HepG2 (cell line): ENCODE data around the gene TMCO6. TPM values are rescaled to one million over a fixed set of nuclear protein-coding genes. Genes with fewer than 3 reads are reported as not detected.
"Not testable (repeated sequence)": the region's sequence is repeated elsewhere in the genome, so short reads cannot be mapped to it uniquely, and the experiment has no call there.

Source experiments
- ATAC-seq: fragments of 200-7000 bp; cut with Tn5 transposase; 3 replicates; pipeline ENCODE4 v1.9.1; 2020; ENCODE audit warnings: mild to moderate bottlenecking, moderate library complexity
- BruUV-seq: library from RNA; stranded (reverse); fragments of 400-500 nt; replicated peaks from 2 replicates; lab custom pipeline; 2021; lab: Mats Ljungman, UMichigan
- CTCF ChIA-PET: fragments of 300-600 bp; formaldehyde crosslinking; extraction: SDS; loops from one replicate; lab custom pipeline; 2021; ENCODE audit warnings: low total read pairs, inconsistent platforms, low intra/inter-chr PET ratio; lab: Yijun Ruan, JAX
- POLR2A ChIA-PET: fragments of 350-600 bp; sonication (Branson Sonifier 250); formaldehyde crosslinking; loops from one replicate; lab custom pipeline; 2020; ENCODE audit warnings: antibody characterized with exemption, inconsistent platforms; lab: Yijun Ruan, JAX
- DNase-seq: peaks from one replicate; pipeline ENCODE4 v3.0.0-alpha.2; 2015; ENCODE audit warnings: low spot score
- FAIRE-seq: peaks from 3 replicates; lab custom pipeline; 2011; peaks lifted over from hg19 to GRCh38; lab: Jason Lieb, UNC
- H2AFZ ChIP-seq: one replicate; pipeline ENCODE4 v1.6.1; 2011; ENCODE audit warnings: low read length, inconsistent platforms
- H3K27ac ChIP-seq: fragments of 300-600 bp; 3 replicates; pipeline ENCODE4 v1.8.0; 2011; ENCODE audit warnings: mixed run types, mild to moderate bottlenecking, mixed read lengths, low read length, inconsistent platforms; ENCODE audit not compliant: insufficient read depth; ENCODE audit errors: extremely low read length
- H3K27me3 ChIP-seq, 2 experiments: fragments of 200-600 bp in 1 of 2; 2 replicates in 1 of 2; 3 replicates in 1 of 2; pipeline versions ENCODE4 v1.6.0 to v1.8.0; 2011; ENCODE audit warnings: low read length in 2 of 2, mild to moderate bottlenecking in 2 of 2, moderate library complexity in 2 of 2, inconsistent platforms in 1 of 2; ENCODE audit not compliant: insufficient read depth in 2 of 2, control insufficient read depth in 1 of 2
- H3K36me3 ChIP-seq, 2 experiments: fragments of 200-600 bp in 1 of 2; replicated peaks in 1 of 2; 2 replicates in 1 of 2; 3 replicates in 1 of 2; pipeline versions ENCODE4 v1.5.1 to v1.8.0; 2011; ENCODE audit warnings: low read length in 2 of 2, inconsistent platforms in 1 of 2; ENCODE audit not compliant: insufficient read depth in 2 of 2, control insufficient read depth in 1 of 2
- H3K4me1 ChIP-seq: 2 replicates; pipeline ENCODE4 v1.5.1; 2012; ENCODE audit warnings: low read length, inconsistent platforms; ENCODE audit not compliant: insufficient read depth
- H3K4me2 ChIP-seq: 2 replicates; pipeline ENCODE4 v1.6.0; 2011; ENCODE audit warnings: low read depth, low read length, inconsistent platforms
- H3K4me3 ChIP-seq, 3 experiments: fragments of 200-600 bp in 1 of 3; sonication (generic), shearing (Covaris generic) in 1 of 3; replicated peaks in 1 of 3; 2 replicates each; pipeline ENCODE4 v1.5.1; 2011 to 2016; ENCODE audit warnings: low read length in 3 of 3, inconsistent platforms in 2 of 3, low read depth in 2 of 3, mild to moderate bottlenecking in 2 of 3, control low read depth in 1 of 3, mixed read lengths in 1 of 3; ENCODE audit not compliant: insufficient read depth in 1 of 3
- H3K79me2 ChIP-seq: one replicate; pipeline ENCODE4 v1.6.1; 2011; ENCODE audit warnings: low read length, inconsistent platforms; ENCODE audit not compliant: insufficient read depth
- H3K9ac ChIP-seq: 2 replicates; pipeline ENCODE4 v1.6.0; 2011; ENCODE audit warnings: mild to moderate bottlenecking, low read depth, low read length, inconsistent platforms; ENCODE audit not compliant: insufficient read depth
- H3K9me3 ChIP-seq: 2 replicates; pipeline ENCODE4 v1.5.1; 2012; ENCODE audit warnings: mild to moderate bottlenecking, low read length
- H4K20me1 ChIP-seq: 2 replicates; pipeline ENCODE4 v1.6.0; 2011; ENCODE audit warnings: inconsistent platforms, mild to moderate bottlenecking, low read length, moderate library complexity; ENCODE audit not compliant: insufficient read depth
- ESRRA ChIP-seq: sonication (generic); formaldehyde crosslinking; IDR thresholded peaks from 2 replicates; pipeline ENCODE4 v1.5.1; 2020; ENCODE audit warnings: mild to moderate bottlenecking, low read depth, missing genetic modification reagents
- FOXK1 ChIP-seq: sonication (generic); formaldehyde crosslinking; IDR thresholded peaks from 2 replicates; pipeline ENCODE4 v1.4.0; 2020; ENCODE audit warnings: low read depth, missing genetic modification reagents, borderline replicate concordance
- GATA4 ChIP-seq: sonication (generic); IDR thresholded peaks from 2 replicates; pipeline ENCODE4 v1.6.1; 2016; ENCODE audit warnings: antibody characterized with exemption, low read depth, borderline replicate concordance
- IKZF4 ChIP-seq: sonication (generic); formaldehyde crosslinking; IDR thresholded peaks from 2 replicates; pipeline ENCODE4 v1.5.1; 2020; ENCODE audit warnings: borderline replicate concordance, mild to moderate bottlenecking, low read depth, missing genetic modification reagents; ENCODE audit errors: not compliant biosample characterization
- JUND ChIP-seq: sonication (generic); formaldehyde crosslinking; IDR thresholded peaks from 2 replicates; pipeline ENCODE4 v1.8.0; 2022; ENCODE audit warnings: mild to moderate bottlenecking, missing genetic modification reagents
- NPAS2 ChIP-seq: sonication (generic); formaldehyde crosslinking; IDR thresholded peaks from 2 replicates; pipeline ENCODE4 v1.8.0; 2022; ENCODE audit warnings: mild to moderate bottlenecking, missing genetic modification reagents, borderline replicate concordance
- PATZ1 ChIP-seq: sonication (generic); formaldehyde crosslinking; IDR thresholded peaks from 2 replicates; pipeline ENCODE4 v1.4.0; 2020; ENCODE audit warnings: missing genetic modification reagents
- SP5 ChIP-seq: IDR thresholded peaks from 2 replicates; pipeline ENCODE4 v1.6.1; 2016; ENCODE audit warnings: low read depth, borderline replicate concordance
- ZNF253 ChIP-seq: sonication (generic); formaldehyde crosslinking; IDR thresholded peaks from 2 replicates; pipeline ENCODE4 v1.8.0; 2022; ENCODE audit warnings: mild to moderate bottlenecking, missing genetic modification reagents, borderline replicate concordance
- ZNF281 ChIP-seq: sonication (generic); formaldehyde crosslinking; IDR thresholded peaks from 2 replicates; pipeline ENCODE4 v1.4.0; 2020; ENCODE audit warnings: missing genetic modification reagents, borderline replicate concordance
- WGBS: methylation state at CpG from one replicate; pipeline ENCODE4 v1.1.6; 2017; ENCODE audit warnings: low lambda C conversion rate; 5-methylcytosine and 5-hydroxymethylcytosine counted together
- in situ Hi-C: cut with HindIII; loops from 2 replicates; pipeline ENCODE4 v1.10.0; 2017; ENCODE audit warnings: low pct_unique_long_range_greater_than_20kb; ENCODE audit not compliant: extremely low pct_ligation_motif_present
- intact Hi-C: fragments of 100-400 bp; cut with micrococcal nuclease; formaldehyde crosslinking; loops from one replicate; pipeline ENCODE4 v1.10.0; 2022; ENCODE audit not compliant: unreplicated experiment
- polyA plus RNA-seq, 8 experiments: library from polyadenylated mRNA; depleted of rRNA in 3 of 8; stranded (reverse) in 7 of 8; unstranded in 1 of 8; fragments of >200 nt; fragmentation: Illumina TruSeq in 4 of 8; extraction: Trizol in 4 of 8; gene quantifications; 2 replicates each; pipeline versions ENCODE4 v1.2.1 to v1.2.3, GENCODE V29; 2011 to 2016; ENCODE audit warnings: low read depth in 4 of 8, missing spikeins in 1 of 8, mixed read lengths in 1 of 8; ENCODE audit not compliant: insufficient read depth in 1 of 8
- total RNA-seq, 5 experiments: library from RNA; depleted of rRNA; stranded (reverse); fragments of >200 nt; fragmentation: Illumina TruSeq; extraction: Trizol; gene quantifications; 2 replicates each; pipeline ENCODE4 v1.2.3, GENCODE V29; 2016; ENCODE audit warnings: low read depth in 1 of 5
- TF ChIP-seq, protein P1 (sequence below): IDR thresholded peaks from 2 replicates; pipeline ENCODE4 v1.6.1; 2018; ENCODE audit warnings: missing genetic modification reagents, mild to moderate bottlenecking, missing compliant biosample characterization

Gene TMCO6
- total and polyA plus RNA-seq, 2 of the 13 experiments (the other 11 are each of a cell fraction or from before 2014, with no cell fraction given) = 16.6 to 28.2 TPM

- TF ChIP-seq PATZ1 (CRISPR knock-in tag) (no peak), IKZF4 (no peak), FOXK1 (CRISPR knock-in tag) (no peak), ZNF253 (CRISPR knock-in tag) (no peak), ESRRA (CRISPR knock-in tag) (no peak), GATA4 (no peak), NPAS2 (CRISPR knock-in tag) (no peak), SP5 (CRISPR knock-in tag) (no peak), JUND (CRISPR knock-in tag) (no peak)
- TF ChIP-seq, protein P1, sequence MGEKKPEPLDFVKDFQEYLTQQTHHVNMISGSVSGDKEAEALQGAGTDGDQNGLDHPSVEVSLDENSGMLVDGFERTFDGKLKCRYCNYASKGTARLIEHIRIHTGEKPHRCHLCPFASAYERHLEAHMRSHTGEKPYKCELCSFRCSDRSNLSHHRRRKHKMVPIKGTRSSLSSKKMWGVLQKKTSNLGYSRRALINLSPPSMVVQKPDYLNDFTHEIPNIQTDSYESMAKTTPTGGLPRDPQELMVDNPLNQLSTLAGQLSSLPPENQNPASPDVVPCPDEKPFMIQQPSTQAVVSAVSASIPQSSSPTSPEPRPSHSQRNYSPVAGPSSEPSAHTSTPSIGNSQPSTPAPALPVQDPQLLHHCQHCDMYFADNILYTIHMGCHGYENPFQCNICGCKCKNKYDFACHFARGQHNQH (CRISPR knock-in tag) = no peak
Observed at GRCh38 chr5:140591747-140592372, 47.4 kb upstream of the TMCO6 start (continued).

DNA sequence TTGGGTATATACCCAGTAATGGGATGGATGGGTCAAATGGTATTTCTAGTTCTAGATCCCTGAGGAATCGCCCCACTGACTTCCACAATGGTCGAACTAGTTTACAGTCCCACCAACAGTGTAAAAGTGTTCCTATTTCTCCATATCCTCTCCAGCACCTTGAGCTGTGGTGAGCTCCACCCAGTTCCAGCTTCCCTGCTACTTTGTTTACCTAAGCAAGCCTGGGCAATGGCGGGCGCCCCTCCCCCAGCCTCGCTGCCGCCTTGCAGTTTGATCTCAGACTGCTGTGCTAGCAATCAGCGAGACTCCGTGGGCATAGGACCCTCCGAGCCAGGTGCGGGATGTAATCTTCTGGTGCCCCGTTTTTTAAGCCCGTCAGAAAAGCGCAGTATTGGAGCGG lies 46.2 kb upstream of the TMCO6 start:
- FAIRE-seq, H3K27me3 ChIP-seq, H3K9me3 ChIP-seq, DNase-seq, H3K4me3 ChIP-seq, ATAC-seq, H3K4me2 ChIP-seq, H3K36me3 ChIP-seq, H3K9ac ChIP-seq, in situ Hi-C loops, H3K27ac ChIP-seq, H2AFZ ChIP-seq, intact Hi-C loops, BruUV-seq, CTCF ChIA-PET, H4K20me1 ChIP-seq, POLR2A ChIA-PET, H3K79me2 ChIP-seq: not testable (repeated sequence)
- TF ChIP-seq ZNF281 = peak; percentile 77; the same call in 1 of the 2 replicates
- 60% methylated on average over 8 of the region's 14 CpGs for WGBS
- peaks cover 13% of the 10 kb centered on the region for H3K4me1 ChIP-seq
